Activated T-helper 1 cell treated with anti-CD3 and anti-CD28 coated beads, Interleukin-12 subunit alpha, Interleukin-12 subunit beta, Interleukin-2, Interleukin-4 antibody, amounts not matched to agents 30 ng/mL and 10 ng/mL and 1 ng/mL, durations not matched to agents 14 hours and 24 hours and 36 hours (primary cell): Measurements from ENCODE around the gene C22orf15. TPM values are rescaled to one million over a fixed set of nuclear protein-coding genes. Genes with fewer than 3 reads are reported as not detected.

ENCODE experiments used
- DNase-seq: peaks from one replicate; pipeline ENCODE4 v3.0.0; 2021; ENCODE audit warnings: low spot score
- H3K27ac Mint-ChIP-seq: one replicate; pipeline ENCODE4 v1.8.0; 2021; ENCODE audit warnings: mild to moderate bottlenecking, mixed read lengths
- H3K27me3 Mint-ChIP-seq: one replicate; pipeline ENCODE4 v1.8.0; 2022; ENCODE audit warnings: mild to moderate bottlenecking, moderate library complexity, mixed read lengths; ENCODE audit not compliant: insufficient read depth
- H3K36me3 Mint-ChIP-seq: one replicate; pipeline ENCODE4 v1.8.0; 2021; ENCODE audit warnings: low read depth, mixed read lengths
- H3K4me1 Mint-ChIP-seq: one replicate; pipeline ENCODE4 v1.8.0; 2021; ENCODE audit warnings: low read depth, mixed read lengths
- H3K4me3 Mint-ChIP-seq: one replicate; pipeline ENCODE4 v1.8.0; 2021; ENCODE audit warnings: mild to moderate bottlenecking, moderate library complexity, mixed read lengths
- H3K9me3 Mint-ChIP-seq: one replicate; pipeline ENCODE4 v1.8.0; 2021; ENCODE audit warnings: mixed read lengths
- intact Hi-C: fragments of 100-400 bp; cut with micrococcal nuclease; formaldehyde crosslinking; loops from one replicate; pipeline ENCODE4 v1.15.1; 2024
- total RNA-seq: library from RNA; stranded (reverse); gene quantifications from 2 replicates; pipeline ENCODE4 v1.2.3, GENCODE V29; 2022

The C22orf15 gene
- total RNA-seq, 1 donor from 2014 or later: 0.29 TPM

DNA sequence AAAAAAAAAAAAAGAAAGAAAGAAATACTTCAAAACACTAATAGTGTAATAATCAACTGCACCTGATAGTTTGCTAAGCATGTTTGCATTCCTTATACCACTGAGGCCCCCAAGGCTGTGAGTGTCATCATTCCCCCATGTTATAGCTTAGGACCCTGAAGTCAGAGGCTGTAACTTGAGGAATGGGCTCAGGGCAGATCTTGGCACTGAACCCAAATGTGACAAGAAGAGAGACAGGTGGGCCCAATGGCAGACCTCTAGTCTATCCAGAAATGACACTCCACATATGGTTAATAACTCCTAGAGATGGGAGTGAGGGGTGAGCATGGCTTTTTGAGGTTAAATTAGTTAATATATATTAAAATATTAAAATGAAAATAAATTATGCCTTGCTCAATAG lies 25.1 kb upstream of the C22orf15 start:
- Mint-ChIP-seq H3K4me1 (no peaks in the 10 kb centered on the region), H3K27me3 (peaks cover 6% of the 10 kb centered on the region), H3K9me3 (no peaks in the 10 kb centered on the region), H3K27ac (no peak overlapping the region), H3K36me3 (no peaks in the 10 kb centered on the region), H3K4me3 (no peak overlapping the region)
- intact Hi-C loops: no loop called here
- no peak for DNase-seq

DNA sequence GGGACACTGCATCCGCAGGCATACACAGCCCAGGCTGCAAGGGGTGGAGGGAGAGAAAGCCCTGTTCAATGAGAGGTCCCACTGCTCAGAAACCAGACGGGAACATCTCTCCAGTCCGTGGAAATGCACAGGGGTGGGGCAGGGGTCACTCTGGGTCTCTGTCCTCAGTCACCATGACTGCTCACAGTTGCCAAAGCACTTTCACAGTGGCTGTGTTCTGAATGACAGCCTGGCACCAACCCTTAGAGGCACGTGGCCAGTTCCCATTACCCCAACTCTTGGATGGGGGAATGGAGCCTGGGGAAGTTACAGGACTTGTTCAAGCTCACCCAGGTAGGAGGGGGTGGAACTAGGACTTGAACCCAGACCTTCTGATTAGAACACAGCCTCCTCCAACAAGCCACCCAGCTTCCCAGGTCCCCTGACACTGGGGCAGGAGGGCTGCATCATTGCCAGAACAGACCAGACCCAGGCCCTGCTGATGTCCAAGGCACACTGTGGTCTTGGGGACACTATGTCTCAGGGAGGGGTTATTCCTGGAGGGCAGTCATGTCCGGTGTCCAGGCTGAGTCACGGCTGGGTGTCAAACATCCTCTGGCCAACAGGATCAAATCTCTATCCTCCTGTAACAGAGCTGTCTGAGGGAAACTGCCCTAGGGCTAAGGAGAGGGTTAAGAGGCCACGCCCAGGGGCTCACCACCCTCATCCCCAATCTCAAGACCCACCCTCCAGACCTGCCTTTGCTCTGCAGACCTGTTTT lies 20.1 kb upstream of the C22orf15 start:
- no peak overlapping the region for H3K4me3 Mint-ChIP-seq
- no peak overlapping the region for H3K27ac Mint-ChIP-seq
- no peaks in the 10 kb centered on the region for H3K4me1 Mint-ChIP-seq
- H3K36me3 Mint-ChIP-seq: peaks cover 22% of the 10 kb centered on the region
- intact Hi-C loops: no loop called here
- no peak for DNase-seq
- H3K27me3 Mint-ChIP-seq: peaks cover 6% of the 10 kb centered on the region
- peaks cover 14% of the 10 kb centered on the region for H3K9me3 Mint-ChIP-seq

DNA sequence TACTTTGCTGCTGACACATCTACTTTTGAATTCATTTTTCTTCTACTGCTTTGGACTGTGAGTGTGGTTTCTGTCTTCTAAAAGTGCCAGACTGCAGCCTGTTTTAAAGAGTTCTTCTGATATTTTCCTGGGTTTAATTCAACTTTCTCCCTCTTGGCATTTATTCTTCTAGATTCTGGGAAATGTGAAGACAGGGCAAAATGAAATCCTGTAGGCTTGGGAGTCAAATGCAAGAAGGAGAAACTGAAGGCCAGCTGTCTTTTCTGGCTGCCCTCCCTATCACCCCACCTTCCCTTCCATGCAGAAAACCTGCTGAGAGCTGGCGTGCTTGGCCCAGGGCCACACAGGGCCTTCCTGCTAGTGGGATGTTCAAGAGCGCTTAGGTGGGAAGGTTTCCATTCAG lies 19.5 kb upstream of the C22orf15 start:
- Mint-ChIP-seq H3K36me3 (peaks cover 22% of the 10 kb centered on the region), H3K9me3 (peaks cover 14% of the 10 kb centered on the region), H3K27me3 (peaks cover 6% of the 10 kb centered on the region), H3K4me1 (no peaks in the 10 kb centered on the region), H3K27ac (no peak overlapping the region), H3K4me3 (no peak overlapping the region)
- no peak for DNase-seq
- intact Hi-C loops: no loop called here

DNA sequence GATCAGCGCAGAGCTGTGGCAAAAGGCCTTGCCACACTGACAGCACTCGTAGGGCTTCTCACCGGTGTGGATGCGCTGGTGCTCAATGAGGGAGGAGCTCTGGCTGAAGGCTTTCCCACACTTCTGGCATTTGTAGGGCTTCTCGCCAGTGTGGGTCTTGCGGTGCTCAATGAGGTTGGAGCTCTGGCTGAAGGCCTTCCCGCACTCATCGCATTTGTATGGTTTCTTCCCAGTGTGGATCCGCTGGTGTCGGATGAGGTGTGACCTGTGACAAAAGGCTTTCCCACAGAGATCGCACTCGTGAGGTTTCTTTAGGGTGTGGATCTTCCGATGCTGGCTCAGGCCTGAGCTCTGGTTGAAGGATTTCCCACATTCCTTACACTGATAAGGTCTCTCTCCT lies 18.8 kb upstream of the C22orf15 start:
- intact Hi-C loops: no loop called here
- Mint-ChIP-seq H3K27me3 (peaks cover 3% of the 10 kb centered on the region), H3K4me1 (no peaks in the 10 kb centered on the region), H3K27ac (no peak overlapping the region), H3K36me3 (peaks cover 22% of the 10 kb centered on the region), H3K4me3 (no peak overlapping the region), H3K9me3 (peaks cover 14% of the 10 kb centered on the region)
- no peak for DNase-seq

DNA sequence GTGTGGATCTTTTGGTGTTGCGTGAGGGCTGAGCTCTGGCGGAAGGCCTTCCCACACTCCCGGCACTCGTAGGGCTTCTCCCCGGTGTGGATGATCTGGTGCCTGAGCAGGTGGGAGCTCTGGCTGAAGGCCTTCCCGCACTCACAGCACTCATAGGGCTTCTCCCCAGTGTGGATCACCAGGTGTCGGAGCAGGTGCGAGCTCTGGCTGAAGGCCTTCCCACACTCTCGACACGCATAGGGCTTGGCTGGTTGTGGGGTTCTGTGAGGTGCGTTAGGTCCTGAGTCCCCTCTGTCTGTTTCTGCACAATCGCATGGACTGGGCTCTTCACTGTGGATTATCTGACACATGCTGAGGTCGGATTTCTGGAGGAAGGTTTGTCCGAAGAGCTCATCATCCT lies 18.3 kb upstream of the C22orf15 start:
- intact Hi-C loops: no loop called here
- no peak for DNase-seq
- peaks cover 14% of the 10 kb centered on the region for H3K9me3 Mint-ChIP-seq
- H3K4me3 Mint-ChIP-seq: no peak overlapping the region
- peaks cover under 1% of the 10 kb centered on the region for H3K4me1 Mint-ChIP-seq
- H3K36me3 Mint-ChIP-seq: peaks cover 22% of the 10 kb centered on the region
- H3K27me3 Mint-ChIP-seq: peaks cover 3% of the 10 kb centered on the region
- no peak overlapping the region for H3K27ac Mint-ChIP-seq

DNA sequence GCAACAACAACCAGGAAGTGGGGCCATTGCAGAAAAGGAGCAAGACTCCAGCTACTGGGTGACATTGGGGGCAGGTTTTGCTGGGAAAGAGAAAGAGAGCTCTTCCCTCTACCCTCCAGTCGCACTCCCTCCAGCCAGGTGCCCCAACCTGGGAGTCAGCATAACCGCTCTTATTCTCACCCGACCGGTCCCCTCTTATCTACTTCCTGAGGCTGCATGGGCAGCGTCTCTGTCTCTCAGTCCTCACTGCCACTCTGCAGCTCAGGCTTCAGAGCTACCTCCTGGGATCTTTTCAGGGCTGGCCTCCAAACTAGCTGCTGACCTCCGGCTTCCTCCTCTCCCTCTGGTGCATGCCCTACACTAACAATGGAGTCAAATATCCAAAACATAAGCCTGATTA lies 17.0 kb upstream of the C22orf15 start:
- intact Hi-C loops: no loop called here
- H3K36me3 Mint-ChIP-seq: peaks cover 23% of the 10 kb centered on the region

DNA sequence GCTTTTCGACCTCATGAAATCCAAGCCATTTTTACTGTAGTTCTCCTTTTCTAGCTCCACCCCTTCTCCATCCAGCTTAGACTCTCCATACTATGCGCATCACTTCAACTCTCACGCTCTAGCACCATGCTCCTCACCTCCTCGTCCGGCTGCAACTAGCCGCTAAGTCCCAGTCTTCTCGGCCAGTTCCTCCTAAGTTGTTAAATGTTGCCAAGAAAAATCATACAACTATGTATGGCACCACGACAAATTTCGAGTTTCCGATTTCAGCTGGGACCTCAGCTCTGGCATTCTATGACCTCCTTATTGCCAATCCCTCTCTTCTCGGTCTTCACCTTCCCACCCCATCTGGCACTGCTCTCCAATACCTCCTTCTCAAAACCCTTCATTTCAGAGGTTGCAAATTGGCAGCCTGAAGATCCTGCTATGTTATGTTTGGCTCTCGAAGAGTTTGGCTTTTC lies 12.9 kb upstream of the C22orf15 start:
- no peak for DNase-seq
- Mint-ChIP-seq H3K36me3 (peaks cover 9% of the 10 kb centered on the region), H3K27me3 (peaks cover 7% of the 10 kb centered on the region), H3K9me3 (peaks cover 3% of the 10 kb centered on the region), H3K27ac (no peak overlapping the region), H3K4me3 (peak overlapping the region; percentile 85), H3K4me1 (peaks cover 12% of the 10 kb centered on the region)
- intact Hi-C loops: loop anchor here (5.0 kb wide), 1 partner anchor 37 kb away; the partner anchor contains the start of gene SMARCB1

More for the DNA sequence above, 17.0 kb upstream of the C22orf15 start:
- Mint-ChIP-seq H3K27me3 (peaks cover 6% of the 10 kb centered on the region), H3K4me1 (peaks cover 12% of the 10 kb centered on the region), H3K9me3 (peaks cover 14% of the 10 kb centered on the region), H3K4me3 (no peak overlapping the region), H3K27ac (no peak overlapping the region)
- no peak for DNase-seq

DNA sequence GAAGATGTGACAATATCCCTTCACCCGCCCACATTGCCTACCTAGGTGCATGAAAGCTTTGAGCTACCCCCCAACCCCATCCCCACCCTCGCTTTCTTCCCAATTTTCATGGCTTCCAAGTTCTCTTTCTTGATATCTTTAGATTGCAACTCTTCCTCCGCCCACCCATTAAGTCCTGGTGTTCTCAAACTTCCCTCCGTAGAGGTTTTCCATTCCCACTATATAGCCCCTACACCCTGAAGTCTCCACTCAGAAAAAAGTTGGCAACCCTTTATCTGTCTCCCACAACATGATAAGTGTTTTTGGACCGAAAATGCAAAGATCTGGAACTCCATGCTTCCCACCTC lies 12.4 kb upstream of the C22orf15 start:
- Mint-ChIP-seq H3K36me3 (peaks cover 5% of the 10 kb centered on the region), H3K4me1 (peaks cover 12% of the 10 kb centered on the region), H3K9me3 (no peaks in the 10 kb centered on the region), H3K27me3 (peaks cover 7% of the 10 kb centered on the region), H3K4me3 (peak overlapping the region; percentile 85), H3K27ac (peak overlapping the region; percentile 61)
- DNase-seq: no peak
- intact Hi-C loops: loop anchor here (5.0 kb wide), 1 partner anchor 37 kb away; the partner anchor contains the start of gene SMARCB1

DNA sequence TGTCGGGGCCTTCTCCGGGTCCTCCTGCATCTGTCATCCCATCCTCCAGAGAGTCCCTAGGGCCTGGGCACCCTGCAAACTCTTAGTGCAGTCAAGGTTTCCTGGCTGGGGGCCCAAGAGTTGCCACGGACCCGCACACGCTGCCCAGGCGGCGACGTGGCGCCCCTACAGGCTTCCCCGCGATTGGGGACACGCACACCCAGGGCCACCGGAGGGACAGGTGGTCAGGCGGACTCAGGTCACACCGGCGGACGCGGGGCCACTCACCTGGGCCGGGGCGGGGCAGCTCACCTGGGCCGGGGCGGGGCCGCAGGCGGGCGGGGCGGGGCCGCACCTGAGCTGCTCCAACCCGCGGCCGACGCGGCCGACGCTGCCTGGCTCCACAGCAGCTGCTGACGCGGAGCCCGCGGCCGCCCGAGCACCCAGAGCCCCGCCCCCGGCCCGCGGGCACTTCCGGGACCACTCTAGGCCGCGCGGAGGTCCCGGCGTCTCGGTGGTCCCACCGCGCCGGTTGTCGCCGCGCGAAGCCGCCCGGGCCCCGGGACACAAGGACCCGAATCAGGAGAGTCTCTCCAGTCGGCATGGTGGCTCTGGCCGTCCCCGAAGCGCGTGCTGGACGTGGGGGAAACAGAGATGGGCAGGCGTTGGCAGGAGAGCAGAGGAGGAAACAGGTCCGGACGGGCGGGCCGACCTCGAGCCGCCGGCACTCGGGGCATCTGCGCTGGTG lies 11.9 kb upstream of the C22orf15 start, which contains the start of gene ZNF70:
Gene ZNF70 (minus strand): TSS at position 399 of the 727 bp plus-strand sequence. CDS start 5,972 bp downstream, outside the sequence.
- peaks cover 12% of the 10 kb centered on the region for H3K4me1 Mint-ChIP-seq
- DNase-seq: peak; percentile 77
- H3K27ac Mint-ChIP-seq: peak within 1 kb of the TSS; percentile 61
- H3K9me3 Mint-ChIP-seq: no peaks in the 10 kb centered on the region
- peaks cover 7% of the 10 kb centered on the region for H3K27me3 Mint-ChIP-seq
- H3K36me3 Mint-ChIP-seq: peaks cover 3% of the 10 kb centered on the region
- peak within 1 kb of the TSS; percentile 85 for H3K4me3 Mint-ChIP-seq
- intact Hi-C loops: loop anchor here (5.0 kb wide), 1 partner anchor 36 kb away; the partner anchor contains the start of gene SMARCB1

DNA sequence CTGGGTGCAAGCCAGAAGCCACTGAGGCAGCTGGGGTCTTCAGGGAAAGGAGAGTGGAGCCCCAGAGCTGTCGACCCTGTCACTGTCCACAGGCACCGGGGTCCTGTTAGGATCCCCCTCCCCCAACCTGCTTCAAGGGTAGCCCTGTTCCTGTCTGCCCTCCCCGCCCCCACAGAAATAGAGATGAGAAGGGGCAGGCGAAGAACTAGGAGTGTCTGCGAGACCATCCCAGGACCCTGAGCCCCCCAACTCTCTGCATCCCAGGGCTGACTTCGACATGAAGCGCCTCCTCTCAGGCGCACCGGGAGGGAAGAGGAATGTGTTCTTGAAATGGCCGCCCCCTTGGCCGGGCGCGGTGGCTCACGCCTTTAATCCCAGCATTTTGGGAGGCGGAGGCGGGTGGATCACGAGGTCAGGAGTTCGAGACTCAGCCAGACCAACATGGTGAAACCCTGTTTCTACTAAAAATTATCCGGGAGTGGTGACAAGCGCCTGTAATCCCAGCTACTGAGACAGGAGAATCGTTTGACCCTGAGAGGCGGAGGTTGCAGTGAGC lies 11.3 kb upstream of the C22orf15 start:
- DNase-seq: no peak
- H3K4me3 Mint-ChIP-seq: peak overlapping the region; percentile 64
- H3K4me1 Mint-ChIP-seq: peaks cover 12% of the 10 kb centered on the region
- no peak overlapping the region for H3K27ac Mint-ChIP-seq
- peaks cover 7% of the 10 kb centered on the region for H3K27me3 Mint-ChIP-seq
- intact Hi-C loops: loop anchor here (5.0 kb wide), 1 partner anchor 36 kb away; the partner anchor contains the start of gene SMARCB1
- no peaks in the 10 kb centered on the region for H3K9me3 Mint-ChIP-seq
- H3K36me3 Mint-ChIP-seq: peaks cover 2% of the 10 kb centered on the region

DNA sequence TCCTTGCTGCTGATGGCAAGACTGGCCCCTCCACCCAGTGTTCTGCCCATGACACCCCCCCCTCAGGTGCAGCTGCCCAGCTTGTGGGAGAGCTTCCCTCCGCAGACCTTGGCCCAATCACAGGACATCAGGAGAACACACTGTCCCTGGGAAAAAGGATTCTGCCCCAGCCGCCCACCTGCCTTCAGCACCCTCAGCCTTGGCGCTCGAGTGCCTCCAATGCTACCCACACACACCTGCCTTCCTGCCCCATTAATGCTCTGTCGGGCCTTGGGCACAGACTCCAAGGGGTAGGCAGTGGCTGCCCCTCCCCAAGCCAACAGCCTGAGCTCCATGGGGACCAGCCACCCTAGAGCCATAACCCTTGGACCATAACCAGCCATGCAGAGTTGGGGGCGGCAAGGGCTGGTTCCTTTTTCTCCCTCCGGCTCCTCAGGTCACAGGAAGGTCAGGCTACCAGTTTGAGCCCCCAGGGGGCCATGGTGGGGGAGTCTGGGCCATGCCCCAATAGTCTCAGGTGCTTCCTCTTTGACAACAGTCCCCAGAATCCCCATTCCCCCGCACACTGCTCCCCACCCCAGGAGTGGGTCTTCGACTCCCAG lies 10.6 kb upstream of the C22orf15 start:
- no peak for DNase-seq
- peaks cover 2% of the 10 kb centered on the region for H3K36me3 Mint-ChIP-seq
- H3K9me3 Mint-ChIP-seq: no peaks in the 10 kb centered on the region
- peak overlapping the region; percentile 76 for H3K4me3 Mint-ChIP-seq
- peak overlapping the region; percentile 55 for H3K27ac Mint-ChIP-seq
- peaks cover 12% of the 10 kb centered on the region for H3K4me1 Mint-ChIP-seq
- peaks cover 8% of the 10 kb centered on the region for H3K27me3 Mint-ChIP-seq
- intact Hi-C loops: loop anchor here (5.0 kb wide), 1 partner anchor 35 kb away; the partner anchor contains the start of gene SMARCB1

DNA sequence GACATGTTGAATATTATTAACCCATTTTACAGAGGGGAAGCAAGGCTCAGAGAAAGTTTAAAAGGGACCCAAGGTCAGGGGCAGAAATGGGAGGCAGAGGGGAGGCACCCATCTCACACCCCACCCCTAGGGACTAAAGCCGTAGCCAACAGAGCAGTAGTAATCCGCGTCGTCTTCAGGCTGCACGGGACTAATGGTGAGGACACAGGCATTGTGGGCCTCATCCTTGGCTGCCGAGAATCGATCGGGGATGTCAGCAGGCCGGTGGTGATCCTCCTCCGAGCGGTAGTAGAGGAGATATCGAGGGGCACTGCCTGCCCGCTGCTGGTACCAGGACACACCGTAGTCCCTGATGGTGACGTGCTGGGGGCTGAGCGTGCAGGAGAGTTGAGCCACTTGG lies 10.0 kb upstream of the C22orf15 start:
- peaks cover 2% of the 10 kb centered on the region for H3K36me3 Mint-ChIP-seq
- peak overlapping the region; percentile 58 for H3K4me3 Mint-ChIP-seq
- no peaks in the 10 kb centered on the region for H3K9me3 Mint-ChIP-seq

More for the DNA sequence above, 10.0 kb upstream of the C22orf15 start:
- DNase-seq: no peak
- H3K27me3 Mint-ChIP-seq: peaks cover 8% of the 10 kb centered on the region
- intact Hi-C loops: loop anchor here (5.0 kb wide), 1 partner anchor 35 kb away; the partner anchor contains the start of gene SMARCB1
- H3K27ac Mint-ChIP-seq: no peak overlapping the region
- peaks cover 12% of the 10 kb centered on the region for H3K4me1 Mint-ChIP-seq
